ENCODE measurements around the gene DBF4B.
"Not testable (repeated sequence)": the region's sequence is repeated elsewhere in the genome, so short reads cannot be mapped to it uniquely, and the experiment has no call there.

The DBF4B gene, protein sequence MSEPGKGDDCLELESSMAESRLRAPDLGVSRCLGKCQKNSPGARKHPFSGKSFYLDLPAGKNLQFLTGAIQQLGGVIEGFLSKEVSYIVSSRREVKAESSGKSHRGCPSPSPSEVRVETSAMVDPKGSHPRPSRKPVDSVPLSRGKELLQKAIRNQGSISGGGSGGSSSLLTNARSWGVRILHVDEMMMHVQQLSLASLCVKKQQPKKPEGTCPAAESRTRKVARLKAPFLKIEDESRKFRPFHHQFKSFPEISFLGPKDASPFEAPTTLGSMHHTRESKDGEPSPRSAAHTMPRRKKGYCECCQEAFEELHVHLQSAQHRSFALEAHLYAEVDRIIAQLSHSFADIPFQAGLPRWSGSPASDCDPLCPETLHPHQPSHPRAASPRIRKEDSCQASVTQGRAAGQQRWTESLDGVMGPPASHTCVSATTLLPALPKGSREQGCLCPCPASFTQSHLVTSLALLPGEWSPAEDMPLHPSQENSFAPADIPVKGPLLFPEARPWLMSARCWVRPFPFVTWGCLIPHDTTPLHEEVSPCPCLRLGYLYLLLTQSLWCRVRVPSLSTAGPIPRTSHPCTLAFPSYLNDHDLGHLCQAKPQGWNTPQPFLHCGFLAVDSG

DNA sequence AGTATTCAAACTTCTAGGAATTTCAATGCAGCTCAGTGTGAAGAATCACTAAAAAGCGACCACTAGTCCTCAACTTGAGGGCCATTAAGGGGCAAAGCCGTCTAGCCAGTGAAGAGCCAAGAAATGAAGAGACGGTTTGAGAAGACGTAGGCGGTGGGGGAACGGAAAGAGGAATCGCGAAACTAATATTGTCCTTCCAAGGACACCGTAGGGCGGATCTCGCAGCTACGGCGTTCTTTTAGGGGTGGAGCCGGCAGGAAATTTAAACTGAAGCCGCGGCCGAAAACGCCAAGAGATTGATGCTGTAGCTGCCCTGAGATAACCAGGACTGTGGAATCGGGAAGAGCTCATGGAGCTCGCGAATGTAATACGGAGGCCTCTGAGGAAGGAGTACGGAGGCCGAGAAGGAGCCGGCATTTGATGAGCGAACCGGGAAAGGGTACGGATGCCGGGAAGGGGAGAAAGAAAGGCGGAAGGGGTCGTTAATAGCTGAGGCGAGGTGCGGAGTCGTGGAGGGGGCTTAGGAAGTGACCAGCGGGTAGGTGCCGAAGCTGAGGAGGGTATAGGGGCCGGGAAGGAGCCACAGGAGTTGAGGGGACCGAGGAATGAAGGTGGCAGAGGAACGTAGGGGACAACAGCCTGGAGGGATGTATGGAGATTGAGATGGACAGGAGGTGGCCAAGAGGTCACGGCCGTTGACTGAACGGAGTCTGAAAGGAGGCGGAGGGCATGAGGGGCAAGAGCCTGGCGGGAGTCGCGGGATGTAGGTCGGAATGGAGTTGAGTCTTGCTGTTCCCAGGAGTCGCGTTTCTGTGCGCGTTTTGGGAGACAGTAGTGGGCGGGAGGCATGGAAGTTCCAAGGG is at the start of gene DBF4B:
TSS of gene DBF4B (plus strand) at position 265 of the 863 bp plus-strand sequence. CDS start at position 421, 156 bp downstream.
- DNase-seq: peak; percentile 90

DNA sequence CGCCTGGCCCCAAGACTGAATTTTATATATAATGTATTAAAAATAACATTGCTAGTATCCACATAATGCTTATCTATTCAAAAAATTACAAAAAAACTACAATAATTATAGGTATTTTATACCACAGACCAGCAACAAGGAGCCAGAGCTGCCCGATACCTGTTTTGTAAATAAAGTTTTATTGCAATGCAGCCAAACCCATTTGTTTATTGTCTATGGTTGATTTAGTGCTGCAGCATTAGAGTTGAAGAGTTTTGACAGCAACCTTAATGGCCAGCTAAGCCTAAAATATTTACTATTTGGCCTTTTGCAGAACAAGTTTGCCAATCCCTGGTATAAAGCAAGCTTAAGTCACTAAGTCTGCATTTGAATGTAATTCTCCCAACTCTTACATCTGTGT is 46.6 kb upstream of the DBF4B start:
- no peak for DNase-seq

DNA sequence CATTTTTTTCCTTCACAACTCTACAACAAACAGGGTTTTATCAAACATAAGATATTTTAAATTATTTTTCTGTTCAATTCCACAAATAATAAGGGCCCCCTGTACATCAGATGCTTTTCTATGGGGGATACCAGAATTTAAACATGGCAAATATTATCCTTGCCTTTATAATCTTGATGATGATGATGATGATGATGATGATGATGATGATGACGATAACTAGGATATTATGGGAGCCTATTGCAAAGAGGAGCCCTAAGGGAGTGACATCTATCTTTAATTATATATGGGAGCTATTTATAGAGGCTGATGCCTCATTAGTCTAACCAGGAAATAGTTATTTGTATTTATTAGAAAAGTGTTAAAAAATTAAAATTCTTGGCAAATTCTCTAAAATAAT is 45.4 kb upstream of the DBF4B start:
- DNase-seq: no peak

DNA sequence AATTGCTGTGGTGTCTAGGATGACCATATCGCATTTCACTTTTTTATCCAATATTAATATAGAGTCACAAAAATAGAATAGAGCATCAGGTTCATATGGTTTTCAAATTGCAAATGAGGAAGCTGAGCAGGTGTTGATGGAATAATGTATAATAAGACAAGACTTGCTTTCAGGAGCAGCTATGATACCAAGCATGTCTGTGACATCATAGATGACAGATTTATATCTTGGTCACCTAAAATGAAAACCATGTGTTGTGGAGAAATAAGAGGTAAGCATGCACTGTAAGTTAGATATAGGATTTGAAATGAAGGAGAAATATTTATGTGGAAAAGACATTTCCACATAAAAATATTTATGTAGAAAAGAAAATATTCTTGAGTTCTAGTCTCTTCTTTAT is 43.6 kb upstream of the DBF4B start:
- DNase-seq: no peak

DNA sequence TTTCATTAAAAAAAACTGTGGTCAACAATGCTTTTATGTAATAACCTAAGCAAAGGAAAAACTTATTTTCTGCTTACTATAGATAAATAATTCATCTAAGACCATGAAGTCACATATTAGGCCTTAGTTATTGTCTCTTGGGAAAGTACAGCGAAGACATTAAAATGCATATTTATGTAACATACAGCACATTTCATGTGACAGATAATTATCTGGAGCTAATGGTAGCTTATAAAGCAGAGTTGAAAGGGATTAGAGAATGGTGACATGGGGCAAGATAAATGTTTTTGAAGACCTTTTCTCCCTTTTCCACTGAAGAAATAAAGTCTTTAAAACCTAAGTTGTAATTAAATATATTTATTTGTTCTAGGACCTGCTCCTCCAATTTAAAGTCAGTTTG is 42.5 kb upstream of the DBF4B start:
- no peak for DNase-seq

DNA sequence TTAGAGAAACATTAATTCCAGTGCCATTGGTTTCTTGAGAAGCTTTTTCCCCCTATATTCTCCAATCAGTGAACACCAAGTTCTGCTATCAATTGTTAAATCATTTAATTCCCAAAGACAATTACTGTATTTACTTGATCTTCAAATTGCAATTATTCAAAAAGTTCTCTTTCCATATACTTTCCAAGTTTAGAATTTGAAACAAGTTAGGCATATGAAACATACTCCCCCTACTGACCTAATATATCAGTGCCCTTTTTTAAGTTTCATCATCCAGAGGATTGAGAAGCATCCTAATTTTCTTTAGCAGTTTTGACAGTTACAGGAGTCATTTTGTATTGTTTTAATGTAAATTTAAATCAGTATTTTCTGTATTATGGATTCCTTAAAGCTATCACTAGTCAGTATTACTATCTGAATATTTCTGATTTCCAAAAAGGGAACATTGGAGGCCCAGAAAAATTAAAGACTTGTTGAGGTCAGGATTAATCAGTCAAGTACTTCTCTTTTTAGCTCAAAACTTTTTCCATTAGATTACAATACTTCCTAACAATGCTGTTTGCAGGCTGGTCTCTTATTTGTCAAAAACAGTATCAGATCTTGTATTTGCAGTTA is 35.9 kb upstream of the DBF4B start:
- no peak for DNase-seq

DNA sequence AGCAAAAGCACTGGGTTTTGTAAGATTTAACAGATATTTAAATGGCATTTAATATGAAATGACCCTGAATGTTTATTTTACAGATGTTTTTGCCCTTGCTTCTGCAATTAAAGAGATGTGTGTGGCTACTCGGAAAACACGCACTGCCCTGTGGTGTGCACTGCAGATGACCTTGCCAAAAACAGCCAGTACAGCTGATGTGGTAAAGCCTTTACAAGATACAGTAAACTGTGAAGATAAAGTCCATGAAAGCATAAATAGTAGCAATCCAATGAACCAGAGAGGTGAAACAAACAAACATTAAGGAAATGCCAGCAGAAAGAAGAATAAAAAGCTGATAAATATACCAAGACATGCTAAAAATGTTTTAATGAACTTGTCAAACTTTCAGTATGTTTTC is 34.6 kb upstream of the DBF4B start:
- no peak for DNase-seq

DNA sequence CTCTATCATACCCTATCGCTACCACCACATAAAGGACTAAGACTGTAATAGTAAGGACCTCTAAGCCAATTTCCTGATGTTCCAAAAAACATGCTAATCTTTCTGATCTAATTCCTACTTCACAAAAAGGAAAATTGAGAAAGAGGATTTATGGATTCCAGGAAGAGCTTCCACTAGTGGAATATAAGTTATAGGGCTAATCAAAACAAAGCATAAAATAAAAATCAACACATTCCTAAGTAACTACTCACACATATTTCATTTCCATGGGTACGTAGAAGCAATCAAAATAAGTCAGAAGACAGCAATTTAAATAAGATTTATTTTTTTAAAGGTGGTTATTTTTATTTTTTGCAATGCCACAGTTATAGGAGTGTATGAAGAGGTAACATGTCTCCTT is 31.3 kb upstream of the DBF4B start:
- no peak for DNase-seq

DNA sequence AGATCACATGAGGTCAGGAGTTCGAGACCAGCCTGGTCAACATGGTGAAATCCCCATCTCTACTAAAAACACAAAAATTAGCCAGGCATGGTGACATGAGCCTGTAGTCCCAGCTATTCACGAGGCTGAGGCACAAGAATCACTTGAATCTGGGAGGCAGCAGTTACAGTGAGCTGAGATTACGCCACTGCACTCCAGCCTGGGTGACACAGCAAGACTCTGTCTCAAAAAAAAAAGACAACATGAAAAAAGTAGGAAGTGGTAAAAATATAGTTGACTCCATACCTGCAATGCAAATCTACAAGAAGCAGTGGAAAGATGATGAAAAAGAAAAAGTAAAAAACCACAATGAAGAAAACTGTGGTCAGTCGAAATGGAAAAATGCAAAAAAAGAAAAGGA is 25.2 kb upstream of the DBF4B start:
- not testable (repeated sequence) for DNase-seq

DNA sequence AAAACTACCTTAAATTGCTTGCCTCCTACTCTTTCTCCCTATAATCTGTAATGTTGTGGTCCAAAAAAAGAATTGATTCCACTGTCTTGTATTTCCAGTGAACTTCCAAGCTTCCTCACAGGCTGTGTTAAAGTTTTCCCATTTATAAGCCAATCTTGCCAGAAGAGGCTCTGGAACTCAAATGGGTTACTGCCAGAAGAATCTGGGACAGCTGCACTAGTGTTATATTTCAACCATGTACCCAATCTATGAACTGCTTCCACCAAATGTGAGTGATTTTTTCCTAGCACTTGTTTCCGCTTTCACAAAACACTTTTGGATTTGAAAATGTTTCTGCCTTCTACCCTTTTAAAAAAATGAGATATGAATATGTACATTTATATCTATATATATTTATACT is 20.7 kb upstream of the DBF4B start:
- DNase-seq: no peak

DNA sequence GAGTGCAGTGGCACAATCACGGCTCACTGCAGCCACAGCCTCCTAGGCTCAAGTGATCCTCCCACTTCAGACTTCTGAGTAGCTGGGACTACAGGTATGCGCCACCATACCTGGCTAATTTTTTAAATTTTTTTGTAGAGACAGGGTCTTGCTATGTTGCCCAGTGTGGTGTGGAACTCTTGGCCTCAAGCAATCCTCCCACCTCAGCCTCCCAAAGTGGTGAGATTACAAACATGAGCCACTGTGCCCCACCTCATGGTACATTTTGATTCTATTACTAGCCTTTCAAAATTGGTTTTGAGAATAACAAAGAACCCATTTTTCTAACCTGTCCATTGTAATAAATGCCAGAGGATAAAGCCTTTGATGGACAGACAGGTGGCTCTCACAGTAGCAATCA is 20.3 kb upstream of the DBF4B start:
- DNase-seq: no peak

DNA sequence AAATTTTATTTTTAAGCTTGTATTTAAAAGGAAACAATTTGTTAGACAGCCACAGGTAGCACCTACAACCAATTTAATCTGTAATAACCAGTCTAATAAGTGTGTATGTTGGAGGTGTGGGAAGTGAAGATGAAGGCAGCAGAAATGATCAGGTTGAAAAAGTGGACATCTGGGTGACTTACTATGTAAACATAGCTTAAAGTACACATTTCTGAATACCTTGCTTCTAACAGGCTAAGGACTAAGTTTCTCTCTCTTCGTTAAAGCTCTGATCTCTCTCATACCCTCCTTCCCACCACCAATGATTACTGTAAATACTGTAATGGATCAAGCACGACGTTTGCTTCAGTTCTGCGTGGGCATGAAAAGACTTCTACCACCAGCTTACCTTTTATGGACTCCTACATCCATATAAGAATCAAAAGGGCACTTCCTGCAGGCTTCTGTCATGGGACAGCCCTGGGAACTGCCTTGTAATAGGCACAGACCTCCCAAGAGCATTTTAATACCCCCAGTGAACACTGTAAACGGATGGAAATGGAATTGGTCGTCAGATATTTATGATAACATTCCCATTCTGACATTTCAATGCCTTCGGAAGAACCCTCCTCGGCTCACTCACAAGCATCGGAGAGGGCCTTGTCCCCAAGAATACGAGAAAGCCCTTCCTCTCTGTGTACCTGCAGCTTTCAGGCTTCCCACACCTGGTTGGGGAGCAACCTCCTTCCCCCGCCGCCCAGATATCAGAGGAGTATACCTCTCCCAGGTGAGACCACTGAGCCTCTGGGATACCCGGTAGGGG is 19.6 kb upstream of the DBF4B start:
- no peak for DNase-seq

DNA sequence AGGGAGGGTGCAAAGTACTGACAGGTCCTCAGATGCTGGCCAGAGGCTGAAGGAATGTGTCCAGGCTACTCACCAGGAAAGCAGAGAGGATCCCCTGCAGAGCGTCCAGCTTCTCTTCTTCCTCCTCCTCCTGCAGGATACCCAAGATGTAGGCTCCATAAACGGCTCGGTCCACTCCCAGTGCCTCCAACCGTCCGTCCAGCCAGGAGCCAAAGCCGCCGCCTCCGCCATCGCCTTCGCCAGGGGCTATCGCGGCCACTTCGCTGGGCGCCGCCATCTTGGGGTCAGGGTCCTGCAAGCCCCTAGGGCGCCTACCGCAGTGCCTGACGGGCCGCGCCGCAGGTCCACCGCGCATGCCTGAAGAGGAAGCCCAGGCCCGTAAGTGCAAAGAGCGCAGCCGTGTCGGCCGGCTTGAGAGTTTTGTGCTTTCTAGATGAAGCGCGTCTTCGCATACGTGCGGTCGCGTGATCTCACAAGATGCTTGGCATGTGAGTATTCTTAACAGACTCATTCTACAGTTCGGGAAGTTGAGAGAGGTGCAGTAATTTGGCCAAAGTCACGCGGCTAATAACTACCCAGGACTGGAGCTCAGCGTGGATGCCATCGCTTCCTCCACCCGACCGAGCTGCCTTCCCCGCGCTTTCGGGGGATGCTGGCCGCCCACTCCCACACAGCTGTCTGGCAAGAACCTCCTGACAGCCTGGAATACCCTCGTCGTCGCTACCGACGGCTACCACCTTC is 18.8 kb upstream of the DBF4B start, which contains the start of gene CCDC43:
TSS of gene CCDC43 (minus strand) at position 300 of the 741 bp plus-strand sequence. CDS start at position 277, 23 bp downstream.
- DNase-seq: peak; percentile 93

DNA sequence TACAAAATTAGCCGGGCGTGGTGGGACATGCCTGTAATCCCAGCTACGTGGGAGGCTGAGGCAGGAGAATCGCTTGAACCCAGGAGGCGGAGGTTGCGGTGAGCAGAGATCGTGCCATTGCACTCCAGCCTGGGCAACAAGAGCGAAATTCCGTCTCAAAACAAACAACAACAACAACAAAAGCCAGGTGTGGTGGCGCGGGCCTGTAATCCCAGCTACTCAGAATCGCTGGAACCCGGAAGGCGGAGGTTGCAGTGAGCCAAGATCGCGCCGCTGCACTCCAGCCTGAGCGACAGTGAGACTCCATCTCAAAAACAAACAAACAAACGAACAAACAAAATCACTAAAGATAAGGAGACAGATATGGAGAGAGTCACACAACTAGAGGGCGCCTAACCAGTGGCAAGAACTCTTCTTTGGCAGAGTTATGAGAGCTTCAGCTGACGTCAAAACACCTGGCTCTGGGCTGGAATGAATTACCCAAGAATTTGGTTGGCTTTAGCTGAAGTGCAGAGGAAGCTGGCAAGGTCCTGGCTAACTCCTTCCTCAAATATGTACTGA is 17.6 kb upstream of the DBF4B start:
- DNase-seq: not testable (repeated sequence)

DNA sequence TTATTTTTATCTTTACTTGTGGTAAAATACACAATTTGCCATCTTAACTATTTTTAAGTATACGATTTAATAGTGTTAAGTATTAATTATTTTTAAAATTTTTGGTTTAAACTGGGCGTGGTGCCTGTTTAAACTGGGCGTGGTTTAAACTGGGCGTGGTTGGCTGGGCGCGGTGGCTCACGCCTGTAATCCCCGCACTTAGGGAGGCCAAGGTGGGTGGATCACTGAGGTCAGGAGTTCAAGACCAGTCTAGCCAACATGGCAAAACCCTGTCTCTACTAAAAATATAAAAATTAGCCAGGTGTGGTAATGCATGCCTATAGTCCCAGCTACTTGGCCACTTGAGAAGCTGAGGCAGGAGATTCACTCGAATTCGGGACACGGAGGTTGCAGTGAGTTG is 14.9 kb upstream of the DBF4B start:
- DNase-seq: no peak

DNA sequence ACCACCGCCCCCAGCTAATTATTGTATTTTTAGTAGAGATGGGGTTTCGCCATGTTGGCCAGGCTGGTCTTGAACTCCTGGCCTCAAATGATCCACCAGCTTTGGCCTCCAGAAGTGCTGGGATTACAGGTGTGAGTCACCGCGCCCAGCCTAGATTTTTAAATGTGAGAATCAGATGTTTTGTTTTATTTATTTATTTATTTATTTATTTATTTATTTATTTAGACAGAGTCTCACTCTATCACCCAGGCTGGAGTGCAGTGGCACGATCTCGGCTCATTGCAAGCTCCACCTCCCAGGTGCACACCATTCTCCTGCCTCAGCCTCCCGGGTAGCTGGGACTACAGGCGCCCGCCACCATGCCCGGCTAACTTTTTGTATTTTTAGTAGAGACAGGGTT is 8.2 kb upstream of the DBF4B start:
- DNase-seq: not testable (repeated sequence)

DNA sequence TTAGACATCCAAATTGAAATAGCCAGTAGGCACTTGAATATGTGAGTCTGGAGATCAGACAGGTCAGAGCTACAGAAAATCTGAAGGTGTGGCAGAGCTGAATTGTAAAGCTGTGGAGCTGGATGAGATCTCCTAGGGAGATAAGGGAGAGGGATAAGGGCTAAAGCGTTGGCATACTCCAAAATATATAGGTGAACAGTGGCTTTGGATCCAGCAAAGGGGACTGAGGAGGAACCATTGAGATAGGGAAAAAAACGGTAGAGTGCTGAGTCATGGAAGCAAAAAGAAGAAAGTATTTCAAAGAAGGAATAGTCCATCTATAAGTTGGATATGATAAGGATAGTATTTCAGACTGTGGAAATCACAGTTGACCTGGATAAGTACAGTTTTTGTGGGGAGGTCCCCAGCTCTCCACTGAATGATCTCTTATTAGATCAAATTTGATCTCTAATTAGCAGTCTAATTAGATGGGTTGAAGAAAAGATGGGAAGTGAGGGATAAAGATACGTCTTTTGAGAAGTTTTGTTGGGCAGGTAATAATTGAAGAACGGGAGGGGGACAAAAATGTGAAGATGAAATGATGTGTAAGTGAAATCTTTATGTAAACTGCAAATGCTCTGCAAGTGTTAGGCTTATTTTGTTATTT is 587 bp upstream of the DBF4B start:
- no peak for DNase-seq

DNA sequence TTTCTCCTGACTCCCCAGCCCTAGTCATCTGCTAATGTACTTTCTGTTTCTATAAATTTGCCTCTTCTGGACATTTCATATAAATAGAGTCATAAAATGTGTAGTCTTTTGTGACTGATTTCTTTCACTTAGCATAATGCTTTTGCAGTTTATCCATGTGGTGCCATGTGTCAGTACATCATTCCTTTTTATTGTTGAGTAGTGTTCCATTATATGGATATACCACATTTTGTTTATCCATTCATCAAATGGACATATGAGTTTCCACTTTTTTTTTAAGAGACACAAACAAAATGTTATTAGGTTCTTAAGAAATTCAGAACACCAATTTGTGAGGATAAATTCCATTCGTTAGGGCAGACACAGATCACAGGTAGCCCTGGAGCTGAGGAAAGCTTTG is 11.0 kb downstream of the DBF4B start:
- no peak for DNase-seq

DNA sequence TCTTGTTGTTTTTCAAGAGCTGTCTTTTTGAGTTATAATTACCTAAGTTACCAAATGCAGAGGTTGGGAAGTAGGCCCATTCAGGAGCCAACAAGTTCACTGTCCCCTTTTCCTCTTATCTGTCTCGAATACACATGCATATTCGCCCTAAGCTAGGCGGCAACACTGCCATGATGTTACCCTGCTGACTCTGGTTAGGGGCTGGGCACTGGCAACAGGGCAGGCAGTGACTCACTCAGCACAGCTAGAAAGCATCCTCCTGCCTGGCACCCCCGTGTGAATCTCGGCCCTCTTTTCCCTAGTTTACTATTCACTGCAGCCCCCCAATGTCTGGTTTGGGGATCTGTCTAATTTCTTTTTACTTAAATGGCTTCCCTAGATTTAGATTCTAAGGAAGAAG is 13.8 kb downstream of the DBF4B start:
- DNase-seq: no peak

DNA sequence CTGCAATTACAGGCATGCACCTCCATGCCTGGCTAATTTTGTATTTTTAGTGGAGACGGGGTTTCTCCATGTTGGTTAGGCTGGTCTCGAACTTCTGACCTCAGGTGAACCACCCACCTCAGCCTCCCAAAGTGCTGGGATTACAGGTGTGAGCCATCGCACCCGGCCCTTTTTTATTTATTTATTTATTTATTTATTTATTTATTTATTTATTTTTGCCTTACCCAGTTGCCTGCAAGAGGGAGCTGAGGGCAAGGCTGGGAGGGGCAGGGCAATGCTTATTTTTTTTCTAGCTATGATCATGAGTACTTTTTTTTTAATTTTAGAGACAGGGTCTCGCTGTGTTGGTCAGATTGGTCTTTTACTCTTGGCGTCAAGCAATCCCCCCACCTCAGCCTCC is 17.7 kb downstream of the DBF4B start:
- not testable (repeated sequence) for DNase-seq

DNA sequence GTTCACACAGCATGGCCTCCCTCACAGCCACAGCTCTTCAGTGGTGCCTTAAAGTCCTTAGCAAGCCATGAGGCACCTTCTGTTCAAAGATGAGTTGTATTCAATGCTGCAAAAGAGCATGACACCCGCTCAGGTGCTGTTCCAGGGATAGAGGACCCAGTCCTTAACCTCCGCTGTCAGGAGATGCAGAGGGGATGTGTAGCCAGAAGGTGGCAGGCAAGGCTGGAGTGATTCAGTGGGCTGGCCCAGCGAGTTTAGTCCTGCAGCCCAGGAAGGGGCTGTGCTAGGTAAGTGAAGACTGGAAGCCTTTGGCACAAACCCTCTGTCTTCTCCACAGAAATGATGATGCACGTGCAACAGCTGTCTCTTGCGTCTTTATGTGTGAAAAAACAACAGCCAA is 25.3 kb downstream of the DBF4B start:
- no peak for DNase-seq

All from left hindlimb (tissue), 1 donor.